ENCODE results near the gene EVC. TPM values are rescaled to one million over a fixed set of nuclear protein-coding genes. Genes with fewer than 3 reads are reported as not detected.

The EVC gene
- polyA plus RNA-seq, 2 donors, result 2.0 to 4.0 TPM

DNA sequence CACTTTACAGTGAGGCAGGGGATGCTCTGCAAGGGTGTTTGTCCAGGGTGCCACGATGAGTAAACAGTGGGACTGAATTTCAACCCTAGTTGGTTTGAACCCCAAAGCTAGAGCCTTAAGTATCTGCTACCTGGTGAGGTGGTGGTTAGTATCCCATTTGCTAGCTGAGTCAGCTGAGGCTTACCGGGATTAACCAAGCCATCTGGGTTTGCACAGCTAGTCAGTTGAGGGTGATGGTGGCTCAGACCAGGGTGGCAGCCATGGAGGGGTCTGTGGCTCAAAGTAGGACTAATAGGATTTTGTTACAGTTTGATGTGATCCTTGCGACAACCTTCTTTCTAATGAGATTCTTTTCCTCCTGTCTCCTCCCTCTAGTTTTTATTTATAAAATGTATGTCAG, 1.9 kb downstream of the EVC start:
- H3K4me1 ChIP-seq (ENCODE audit: control insufficient read depth in 2 of 2, insufficient read depth in 2 of 2, low read length in 1 of 2), result peaks cover 4 to 13% of the 10 kb centered on the region in 2 donors
- H3K9me3 ChIP-seq (ENCODE audit: control insufficient read depth in 2 of 2, insufficient read depth in 1 of 2, low read depth in 1 of 2, low read length in 1 of 2), result no peaks in the 10 kb centered on the region
- H3K36me3 ChIP-seq (ENCODE audit: control insufficient read depth in 2 of 2, insufficient read depth in 2 of 2, low read length in 1 of 2), result no peaks in the 10 kb centered on the region
- 86 to 90% methylated on average over 3 of the region's 3 CpGs for WGBS, 2 donors
- no peak overlapping the region for H3K4me3 ChIP-seq (ENCODE audit: low read depth in 1 of 2, low read length in 2 of 2)
- no peaks in the 10 kb centered on the region for H3K27me3 ChIP-seq (ENCODE audit: control insufficient read depth in 1 of 2, insufficient read depth in 2 of 2, low read length in 2 of 2)
- H3K27ac ChIP-seq (ENCODE audit: low read depth in 2 of 2, low read length in 1 of 2), result no peak overlapping the region

DNA sequence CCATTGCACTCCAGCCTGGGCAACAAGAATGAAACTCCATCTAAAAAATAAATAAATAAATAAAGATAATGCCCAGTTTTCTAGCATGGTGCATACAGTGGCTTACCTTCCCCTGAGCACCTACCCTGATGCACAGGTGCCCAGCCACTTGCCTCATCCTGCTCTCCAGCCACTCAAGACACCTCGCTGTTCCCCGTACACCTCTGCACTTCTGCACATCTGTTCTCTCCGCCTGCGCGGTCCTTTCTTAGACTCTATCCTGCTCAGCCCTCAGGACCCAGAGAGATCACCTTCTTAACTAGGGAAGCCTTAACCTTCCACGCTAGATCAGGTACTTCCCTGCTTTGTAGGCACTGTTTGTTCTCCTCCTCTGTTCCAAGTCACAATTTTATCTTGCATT, 2.9 kb downstream of the EVC start:
- Histone ChIP-seq H3K9me3 (ENCODE audit: control insufficient read depth in 2 of 2, insufficient read depth in 1 of 2, low read depth in 1 of 2, low read length in 1 of 2) (no peaks in the 10 kb centered on the region), H3K27me3 (ENCODE audit: control insufficient read depth in 1 of 2, insufficient read depth in 2 of 2, low read length in 2 of 2) (no peaks in the 10 kb centered on the region), H3K4me1 (ENCODE audit: control insufficient read depth in 2 of 2, insufficient read depth in 2 of 2, low read length in 1 of 2) (peaks cover 4 to 13% of the 10 kb centered on the region in 2 donors), H3K4me3 (ENCODE audit: low read depth in 1 of 2, low read length in 2 of 2) (no peak overlapping the region), H3K27ac (ENCODE audit: low read depth in 2 of 2, low read length in 1 of 2) (no peak overlapping the region), H3K36me3 (ENCODE audit: control insufficient read depth in 2 of 2, insufficient read depth in 2 of 2, low read length in 1 of 2) (no peaks in the 10 kb centered on the region)
- 85 to 92% methylated on average over 6 of the region's 6 CpGs for WGBS, 2 donors

DNA sequence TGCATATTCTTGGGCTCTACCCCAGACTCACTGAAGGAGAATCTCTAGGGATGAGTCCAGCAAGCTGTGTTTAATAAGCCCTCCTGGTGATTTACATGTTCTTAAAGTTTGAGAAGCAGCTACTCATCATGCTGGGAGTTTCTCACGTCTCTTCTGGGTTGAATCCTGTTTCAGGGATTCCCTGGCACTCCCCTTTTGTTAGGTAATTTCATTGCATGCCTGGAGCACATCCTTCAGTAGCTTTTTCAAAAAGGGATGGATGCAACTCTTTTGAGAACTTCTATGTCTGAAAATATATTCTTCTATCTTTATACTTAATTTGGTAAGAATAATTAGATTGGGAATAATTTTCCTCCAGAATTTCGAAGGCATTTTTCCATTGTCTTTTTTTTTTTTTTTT, 4.4 kb downstream of the EVC start:
- Histone ChIP-seq H3K27ac (ENCODE audit: low read depth in 2 of 2, low read length in 1 of 2) (no peak overlapping the region), H3K4me1 (ENCODE audit: control insufficient read depth in 2 of 2, insufficient read depth in 2 of 2, low read length in 1 of 2) (peaks cover 4 to 13% of the 10 kb centered on the region in 2 donors), H3K27me3 (ENCODE audit: control insufficient read depth in 1 of 2, insufficient read depth in 2 of 2, low read length in 2 of 2) (no peaks in the 10 kb centered on the region), H3K9me3 (ENCODE audit: control insufficient read depth in 2 of 2, insufficient read depth in 1 of 2, low read depth in 1 of 2, low read length in 1 of 2) (no peaks in the 10 kb centered on the region), H3K4me3 (ENCODE audit: low read depth in 1 of 2, low read length in 2 of 2) (no peak overlapping the region), H3K36me3 (ENCODE audit: control insufficient read depth in 2 of 2, insufficient read depth in 2 of 2, low read length in 1 of 2) (peaks cover 0 to 2% of the 10 kb centered on the region in 2 donors)
- 69 to 73% methylated on average over 2 of the region's 2 CpGs for WGBS, 2 donors

DNA sequence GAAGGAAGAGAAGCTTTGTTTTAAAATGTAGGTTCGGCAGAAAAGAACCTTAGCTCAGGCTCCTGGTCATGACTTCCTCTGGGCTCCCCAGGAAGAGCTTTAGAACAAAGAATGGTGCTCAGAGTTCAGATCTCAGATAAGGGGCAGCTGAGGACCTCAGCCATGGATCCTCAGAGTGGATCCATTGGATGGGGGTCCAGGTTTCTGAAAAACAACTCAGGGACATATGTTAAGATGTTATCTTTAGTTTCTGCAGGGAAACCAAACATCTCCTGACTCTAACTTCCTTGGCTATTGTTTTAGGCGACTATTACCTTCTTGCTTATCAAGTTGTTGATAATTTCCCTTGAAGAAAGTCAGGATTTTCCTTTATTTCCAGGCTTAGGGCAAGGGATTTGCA, 5.4 kb downstream of the EVC start:
- Histone ChIP-seq H3K36me3 (ENCODE audit: control insufficient read depth in 2 of 2, insufficient read depth in 2 of 2, low read length in 1 of 2) (peaks cover 0 to 5% of the 10 kb centered on the region in 2 donors), H3K9me3 (ENCODE audit: control insufficient read depth in 2 of 2, insufficient read depth in 1 of 2, low read depth in 1 of 2, low read length in 1 of 2) (no peaks in the 10 kb centered on the region), H3K4me3 (ENCODE audit: low read depth in 1 of 2, low read length in 2 of 2) (no peak overlapping the region), H3K27ac (ENCODE audit: low read depth in 2 of 2, low read length in 1 of 2) (no peak overlapping the region), H3K4me1 (ENCODE audit: control insufficient read depth in 2 of 2, insufficient read depth in 2 of 2, low read length in 1 of 2) (peaks cover 4 to 13% of the 10 kb centered on the region in 2 donors), H3K27me3 (ENCODE audit: control insufficient read depth in 1 of 2, insufficient read depth in 2 of 2, low read length in 2 of 2) (no peaks in the 10 kb centered on the region)
- 77 to 79% methylated on average over 2 of the region's 2 CpGs for WGBS, 2 donors

DNA sequence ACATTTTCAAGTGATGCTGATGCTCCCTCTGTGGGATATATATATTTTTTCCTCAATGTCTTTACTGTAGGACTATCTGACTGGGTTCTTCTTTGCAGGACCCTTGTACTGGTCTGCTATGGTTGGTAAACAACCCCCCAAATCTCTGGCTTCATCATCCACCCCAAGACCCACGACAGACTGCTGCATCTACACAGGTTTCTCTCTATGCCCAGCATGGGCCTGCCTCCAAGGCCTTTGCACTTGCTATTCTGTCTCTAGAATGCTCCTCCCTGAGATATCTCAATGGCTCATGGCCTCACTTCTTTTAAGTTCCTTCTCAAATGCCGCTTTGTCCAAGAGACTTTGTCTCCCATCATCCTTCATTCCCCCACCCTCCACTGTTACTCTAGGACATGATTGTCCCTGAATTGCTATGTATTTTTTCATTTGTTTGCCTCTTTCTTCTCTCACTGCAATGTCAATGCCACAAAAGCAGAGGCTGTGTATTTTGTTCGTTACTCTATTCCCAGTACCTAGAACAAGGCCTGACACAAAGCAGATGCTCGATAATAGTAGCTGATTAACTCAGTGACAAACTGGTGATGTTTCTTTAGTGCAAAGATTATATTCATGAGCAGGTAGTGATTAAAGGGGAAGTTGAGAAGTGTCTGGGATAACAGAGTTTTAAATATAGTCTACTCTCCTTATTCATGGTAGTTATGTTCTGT, 6.6 kb downstream of the EVC start:
- WGBS, 2 donors, result 89 to 92% methylated on average over 4 of the region's 4 CpGs
- H3K27me3 ChIP-seq (ENCODE audit: control insufficient read depth in 1 of 2, insufficient read depth in 2 of 2, low read length in 2 of 2), result no peaks in the 10 kb centered on the region
- no peaks in the 10 kb centered on the region for H3K9me3 ChIP-seq (ENCODE audit: control insufficient read depth in 2 of 2, insufficient read depth in 1 of 2, low read depth in 1 of 2, low read length in 1 of 2)
- H3K4me3 ChIP-seq (ENCODE audit: low read depth in 1 of 2, low read length in 2 of 2), result no peak overlapping the region
- H3K4me1 ChIP-seq (ENCODE audit: control insufficient read depth in 2 of 2, insufficient read depth in 2 of 2, low read length in 1 of 2), result peaks cover 0 to 3% of the 10 kb centered on the region in 2 donors
- H3K36me3 ChIP-seq (ENCODE audit: control insufficient read depth in 2 of 2, insufficient read depth in 2 of 2, low read length in 1 of 2), result peaks cover 0 to 5% of the 10 kb centered on the region in 2 donors
- no peak overlapping the region for H3K27ac ChIP-seq (ENCODE audit: low read depth in 2 of 2, low read length in 1 of 2)

DNA sequence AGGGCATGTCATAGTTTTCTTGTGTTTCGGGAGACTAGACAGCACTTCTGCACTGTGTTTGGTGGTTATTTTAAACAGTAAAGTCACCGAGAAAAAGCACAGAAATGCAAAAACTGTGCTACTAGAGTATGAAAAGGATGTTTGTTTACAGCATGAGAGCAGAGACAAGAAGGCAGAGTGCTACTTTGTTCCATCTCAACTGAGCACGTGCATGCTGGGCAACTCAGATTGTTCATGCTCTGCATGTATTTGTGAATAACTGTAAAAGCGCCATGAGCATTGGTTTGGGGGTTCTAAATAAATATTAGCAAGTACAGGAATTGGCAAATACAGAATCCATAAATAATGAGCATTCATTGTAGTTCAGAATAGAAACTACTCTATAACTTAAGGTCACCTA, 7.4 kb downstream of the EVC start:
- no peaks in the 10 kb centered on the region for H3K9me3 ChIP-seq (ENCODE audit: control insufficient read depth in 2 of 2, insufficient read depth in 1 of 2, low read depth in 1 of 2, low read length in 1 of 2)
- H3K27me3 ChIP-seq (ENCODE audit: control insufficient read depth in 1 of 2, insufficient read depth in 2 of 2, low read length in 2 of 2), result no peaks in the 10 kb centered on the region
- no peak overlapping the region for H3K27ac ChIP-seq (ENCODE audit: low read depth in 2 of 2, low read length in 1 of 2)
- peaks cover 0 to 3% of the 10 kb centered on the region in 2 donors for H3K4me1 ChIP-seq (ENCODE audit: control insufficient read depth in 2 of 2, insufficient read depth in 2 of 2, low read length in 1 of 2)
- 74 to 79% methylated on average over 4 of the region's 4 CpGs for WGBS, 2 donors
- H3K36me3 ChIP-seq (ENCODE audit: control insufficient read depth in 2 of 2, insufficient read depth in 2 of 2, low read length in 1 of 2), result peaks cover 0 to 5% of the 10 kb centered on the region in 2 donors
- no peak overlapping the region for H3K4me3 ChIP-seq (ENCODE audit: low read depth in 1 of 2, low read length in 2 of 2)

DNA sequence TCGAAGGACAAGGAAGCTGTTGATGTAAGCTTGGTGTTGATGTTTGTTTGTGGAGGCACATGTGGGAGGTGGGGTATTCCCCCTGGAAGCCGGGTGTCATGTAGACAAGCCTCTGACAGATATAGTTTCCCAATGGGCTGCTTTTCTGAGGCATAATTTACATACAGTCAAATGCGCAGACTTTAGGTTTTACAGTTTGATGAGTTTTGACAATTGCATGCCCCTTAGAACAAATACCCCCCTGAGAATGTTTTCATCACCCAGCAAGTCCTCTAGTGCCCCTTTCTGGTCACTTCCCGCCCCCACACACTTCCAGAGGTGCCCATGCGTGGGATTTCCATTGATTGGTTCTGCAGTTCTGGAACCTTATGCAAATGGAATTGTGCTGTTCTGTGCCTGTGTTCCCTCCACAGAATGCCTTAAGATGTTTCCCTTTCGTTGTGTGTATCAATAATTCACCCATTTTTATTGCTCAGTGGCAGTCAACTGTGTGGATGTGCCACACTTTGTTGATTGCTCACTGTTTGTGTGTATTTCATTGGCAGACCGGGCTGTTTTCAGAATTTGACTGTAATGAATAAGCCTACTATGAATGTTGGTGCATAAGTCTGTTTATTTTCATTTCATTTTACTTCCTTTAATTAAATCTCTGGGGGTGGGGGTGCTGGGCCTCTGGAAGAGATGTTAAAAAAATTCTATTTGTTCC, 8.5 kb downstream of the EVC start:
- H3K4me1 ChIP-seq (ENCODE audit: control insufficient read depth in 2 of 2, insufficient read depth in 2 of 2, low read length in 1 of 2), result no peaks in the 10 kb centered on the region
- H3K4me3 ChIP-seq (ENCODE audit: low read depth in 1 of 2, low read length in 2 of 2), result no peak overlapping the region
- WGBS, 2 donors, result 84% methylated on average over 7 of the region's 7 CpGs
- peaks cover 0 to 5% of the 10 kb centered on the region in 2 donors for H3K36me3 ChIP-seq (ENCODE audit: control insufficient read depth in 2 of 2, insufficient read depth in 2 of 2, low read length in 1 of 2)
- H3K9me3 ChIP-seq (ENCODE audit: control insufficient read depth in 2 of 2, insufficient read depth in 1 of 2, low read depth in 1 of 2, low read length in 1 of 2), result no peaks in the 10 kb centered on the region
- no peaks in the 10 kb centered on the region for H3K27me3 ChIP-seq (ENCODE audit: control insufficient read depth in 1 of 2, insufficient read depth in 2 of 2, low read length in 2 of 2)
- H3K27ac ChIP-seq (ENCODE audit: low read depth in 2 of 2, low read length in 1 of 2), result no peak overlapping the region

DNA sequence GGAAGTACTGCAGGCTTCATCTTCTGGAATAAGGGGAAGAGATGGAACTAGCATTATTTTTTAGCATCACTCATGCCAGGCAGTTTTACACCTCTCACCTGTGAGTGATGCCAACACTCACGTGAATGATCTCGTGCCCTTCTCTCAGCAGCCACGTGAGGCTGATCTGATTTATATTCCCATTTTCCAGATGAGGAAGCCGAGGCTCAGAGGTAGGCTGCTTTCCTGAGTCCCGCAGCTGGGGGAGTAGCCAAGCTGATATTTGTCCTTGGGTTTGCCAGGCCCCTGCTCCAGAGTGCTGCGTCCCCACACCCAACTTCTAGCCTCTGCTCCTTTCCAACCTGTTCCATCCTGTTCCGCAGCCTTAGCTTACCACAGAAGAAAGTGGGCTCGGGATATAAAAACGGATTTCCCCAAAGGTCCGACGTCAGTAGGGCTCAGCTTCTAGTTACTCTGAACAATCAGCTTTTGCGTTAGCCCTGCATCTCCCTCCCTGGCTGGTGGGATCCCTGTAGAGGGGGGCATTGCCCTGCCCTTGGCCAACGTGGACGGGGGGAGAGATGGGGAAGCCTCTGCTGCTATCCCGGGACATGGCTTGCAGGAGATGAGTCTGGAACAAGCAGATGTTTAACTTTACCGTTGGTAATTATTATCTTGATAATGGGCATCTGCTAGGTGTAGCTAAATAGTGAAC, 9.3 kb downstream of the EVC start:
- 85 to 87% methylated on average over 16 of the region's 16 CpGs for WGBS, 2 donors
- Histone ChIP-seq H3K27ac (ENCODE audit: low read depth in 2 of 2, low read length in 1 of 2) (no peak overlapping the region), H3K27me3 (ENCODE audit: control insufficient read depth in 1 of 2, insufficient read depth in 2 of 2, low read length in 2 of 2) (no peaks in the 10 kb centered on the region), H3K4me1 (ENCODE audit: control insufficient read depth in 2 of 2, insufficient read depth in 2 of 2, low read length in 1 of 2) (no peaks in the 10 kb centered on the region), H3K9me3 (ENCODE audit: control insufficient read depth in 2 of 2, insufficient read depth in 1 of 2, low read depth in 1 of 2, low read length in 1 of 2) (no peaks in the 10 kb centered on the region), H3K36me3 (ENCODE audit: control insufficient read depth in 2 of 2, insufficient read depth in 2 of 2, low read length in 1 of 2) (peaks cover 0 to 5% of the 10 kb centered on the region in 2 donors), H3K4me3 (ENCODE audit: low read depth in 1 of 2, low read length in 2 of 2) (no peak overlapping the region)

DNA sequence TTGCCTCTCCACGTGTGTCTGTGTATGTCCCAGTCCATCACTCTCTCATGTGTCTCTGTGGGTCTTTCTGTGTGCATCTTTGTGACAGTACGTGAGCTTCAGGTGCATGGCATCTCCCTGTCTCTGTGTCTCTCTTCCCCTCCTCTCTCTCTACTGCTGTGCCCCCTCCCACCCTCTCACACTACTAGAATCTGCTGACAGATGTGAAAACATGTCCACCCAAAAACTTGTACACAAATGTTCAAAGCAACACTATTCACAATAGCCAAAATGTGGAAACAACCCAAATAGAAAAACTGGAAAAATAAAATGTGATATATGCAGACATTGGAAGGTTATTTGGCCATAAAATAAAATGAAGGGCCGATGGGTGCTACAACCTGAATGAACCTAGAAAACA, 10.0 kb downstream of the EVC start:
- no peak overlapping the region for H3K27ac ChIP-seq (ENCODE audit: low read depth in 2 of 2, low read length in 1 of 2)
- no peak overlapping the region for H3K4me3 ChIP-seq (ENCODE audit: low read depth in 1 of 2, low read length in 2 of 2)
- no peaks in the 10 kb centered on the region for H3K27me3 ChIP-seq (ENCODE audit: control insufficient read depth in 1 of 2, insufficient read depth in 2 of 2, low read length in 2 of 2)
- no peaks in the 10 kb centered on the region for H3K4me1 ChIP-seq (ENCODE audit: control insufficient read depth in 2 of 2, insufficient read depth in 2 of 2, low read length in 1 of 2)
- peaks cover 0 to 8% of the 10 kb centered on the region in 2 donors for H3K36me3 ChIP-seq (ENCODE audit: control insufficient read depth in 2 of 2, insufficient read depth in 2 of 2, low read length in 1 of 2)
- no peaks in the 10 kb centered on the region for H3K9me3 ChIP-seq (ENCODE audit: control insufficient read depth in 2 of 2, insufficient read depth in 1 of 2, low read depth in 1 of 2, low read length in 1 of 2)
- WGBS, 2 donors, result 75 to 81% methylated on average over 3 of the region's 3 CpGs

Measured in esophagus (tissue), 2 donors.